Left lobe of liver (tissue), 2 donors: ENCODE data around the gene MGAT3. TPM values are rescaled to one million over a fixed set of nuclear protein-coding genes. Genes with fewer than 3 reads are reported as not detected.
"Not testable (repeated sequence)": the region's sequence is repeated elsewhere in the genome, so short reads cannot be mapped to it uniquely, and the experiment has no call there.

Experiments
- ATAC-seq: fragments of 200-7000 bp; cut with Tn5 transposase; one replicate; pipeline ENCODE4 v1.9.1; 2020; ENCODE audit warnings: mild to moderate bottlenecking, moderate library complexity
- DNase-seq: peaks from one replicate; pipeline ENCODE4 v3.0.0-alpha.2; 2020; ENCODE audit warnings: low spot score
- total RNA-seq: library from RNA; stranded (reverse); gene quantifications from one replicate; pipeline ENCODE4 v1.2.1, GENCODE V29; 2021
- donor health status: DM: no; HTN: no; CAD: no; lungs with moderate emphysema.
- donor health status: DM: no; HTN: yes; CAD: no.

Gene MGAT3
- total RNA-seq, 1 donor from 2014 or later = 0.13 TPM

DNA sequence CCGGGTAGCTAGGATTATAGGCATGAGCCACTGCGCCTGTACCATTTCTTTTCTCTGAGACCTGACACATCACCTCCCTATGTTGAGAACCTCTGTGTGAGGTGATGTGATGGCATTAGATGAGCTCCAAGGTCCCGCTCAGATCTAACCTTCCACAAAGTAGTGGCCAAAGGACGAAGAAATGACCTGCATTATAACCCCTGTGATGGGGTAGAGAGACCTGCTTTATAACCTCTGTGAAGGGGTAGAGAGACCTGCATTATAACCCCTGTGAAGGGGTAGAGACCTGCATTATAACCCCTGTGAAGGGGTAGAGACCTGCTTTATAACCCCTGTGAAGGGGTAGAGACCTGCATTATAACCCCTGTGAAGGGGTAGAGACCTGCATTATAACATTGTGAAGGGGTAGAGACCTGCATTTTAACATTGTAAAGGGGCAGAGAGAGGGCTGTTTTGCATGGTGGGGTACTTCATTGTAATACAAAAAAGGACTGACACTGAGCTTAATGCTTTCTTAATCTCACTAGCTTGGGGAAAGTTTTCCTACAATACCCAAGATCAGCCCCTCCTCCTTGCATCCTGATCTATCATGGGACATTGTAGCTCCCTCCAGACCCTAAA lies 53.8 kb downstream of the MGAT3 start:
- ATAC-seq = no peak
- DNase-seq = no peak

DNA sequence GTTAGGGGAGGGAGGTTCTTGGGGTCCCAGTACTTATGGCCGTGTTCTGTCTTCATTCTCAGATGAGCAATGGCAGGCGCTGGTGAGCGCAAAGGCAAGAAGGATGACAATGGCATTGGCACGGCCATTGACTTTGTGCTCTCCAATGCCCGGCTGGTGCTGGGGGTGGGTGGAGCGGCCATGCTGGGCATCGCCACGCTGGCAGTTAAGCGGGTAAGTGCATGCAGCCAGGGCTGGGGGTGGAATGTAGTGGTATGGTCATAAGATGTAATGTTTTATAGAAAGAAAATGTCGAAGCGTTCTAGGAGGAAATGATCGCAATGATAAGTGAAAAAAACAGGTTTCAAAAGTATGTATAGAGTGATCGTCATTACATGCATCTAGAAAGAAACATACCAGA lies 54.4 kb downstream of the MGAT3 start:
- ATAC-seq (no peak), DNase-seq (no peak)

DNA sequence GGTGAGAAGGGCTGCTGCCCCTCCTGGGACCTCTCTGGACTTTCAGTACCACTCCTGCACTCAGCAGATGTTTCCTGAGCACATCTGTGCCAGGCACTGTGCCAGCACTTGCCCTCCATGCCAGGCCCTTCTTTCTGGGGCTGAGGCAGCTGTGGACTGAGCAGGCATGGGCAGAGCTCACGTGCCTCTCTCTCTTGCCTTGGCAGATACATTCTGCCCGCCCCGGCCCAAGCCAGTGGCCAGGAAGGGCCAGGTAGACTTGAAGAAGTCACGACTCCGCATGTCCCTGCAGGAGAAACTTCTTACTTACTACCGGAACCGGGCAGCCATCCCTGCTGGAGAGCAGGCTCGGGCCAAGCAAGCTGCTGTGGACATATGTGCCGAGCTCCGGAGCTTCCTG lies 55.2 kb downstream of the MGAT3 start:
- DNase-seq (no peak), ATAC-seq (no peak)

DNA sequence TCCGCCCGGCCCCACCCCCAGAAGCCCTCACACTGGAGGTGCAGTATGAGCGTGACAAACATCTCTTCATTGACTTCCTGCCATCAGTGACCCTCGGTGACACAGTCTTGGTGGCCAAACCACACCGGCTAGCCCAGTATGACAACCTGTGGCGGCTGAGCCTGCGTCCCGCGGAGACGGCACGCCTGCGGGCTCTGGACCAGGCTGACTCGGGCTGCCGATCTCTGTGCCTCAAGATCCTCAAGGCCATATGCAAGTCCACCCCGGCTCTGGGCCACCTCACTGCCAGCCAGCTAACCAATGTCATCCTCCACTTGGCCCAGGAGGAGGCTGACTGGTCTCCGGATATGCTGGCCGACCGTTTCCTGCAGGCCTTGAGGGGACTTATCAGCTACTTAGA lies 57.0 kb downstream of the MGAT3 start:
- ATAC-seq = peak; percentile 28
- DNase-seq = no peak

DNA sequence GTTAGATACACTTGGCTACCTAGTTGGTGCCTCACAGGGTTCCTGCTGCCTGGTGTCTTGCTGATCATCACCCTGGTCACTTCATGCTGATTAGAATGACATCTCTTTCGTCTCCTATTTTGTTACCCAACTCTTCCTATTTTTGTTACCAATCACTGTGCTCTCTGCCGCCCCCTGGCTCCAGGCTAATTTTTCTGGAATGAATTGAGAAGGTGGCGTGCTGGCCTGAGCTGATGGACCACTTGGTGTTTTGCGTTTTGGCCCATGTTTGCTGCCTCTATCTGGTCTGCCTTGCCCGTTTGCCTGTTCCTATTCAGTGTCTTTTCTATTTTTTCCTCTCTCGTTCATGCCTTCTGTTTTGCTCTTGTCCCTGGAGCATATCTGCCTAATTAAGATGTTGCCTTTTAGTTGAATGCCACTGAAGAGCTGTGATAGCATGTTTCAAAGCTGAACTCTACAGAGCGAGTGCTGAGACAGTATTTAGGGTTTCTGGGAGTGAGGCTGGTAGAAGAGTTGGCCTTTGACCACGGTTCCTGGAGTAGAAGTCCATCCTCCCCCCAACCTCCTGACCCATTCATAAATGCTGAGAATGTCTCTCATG lies 57.7 kb downstream of the MGAT3 start:
- ATAC-seq = peak; percentile 69

DNA sequence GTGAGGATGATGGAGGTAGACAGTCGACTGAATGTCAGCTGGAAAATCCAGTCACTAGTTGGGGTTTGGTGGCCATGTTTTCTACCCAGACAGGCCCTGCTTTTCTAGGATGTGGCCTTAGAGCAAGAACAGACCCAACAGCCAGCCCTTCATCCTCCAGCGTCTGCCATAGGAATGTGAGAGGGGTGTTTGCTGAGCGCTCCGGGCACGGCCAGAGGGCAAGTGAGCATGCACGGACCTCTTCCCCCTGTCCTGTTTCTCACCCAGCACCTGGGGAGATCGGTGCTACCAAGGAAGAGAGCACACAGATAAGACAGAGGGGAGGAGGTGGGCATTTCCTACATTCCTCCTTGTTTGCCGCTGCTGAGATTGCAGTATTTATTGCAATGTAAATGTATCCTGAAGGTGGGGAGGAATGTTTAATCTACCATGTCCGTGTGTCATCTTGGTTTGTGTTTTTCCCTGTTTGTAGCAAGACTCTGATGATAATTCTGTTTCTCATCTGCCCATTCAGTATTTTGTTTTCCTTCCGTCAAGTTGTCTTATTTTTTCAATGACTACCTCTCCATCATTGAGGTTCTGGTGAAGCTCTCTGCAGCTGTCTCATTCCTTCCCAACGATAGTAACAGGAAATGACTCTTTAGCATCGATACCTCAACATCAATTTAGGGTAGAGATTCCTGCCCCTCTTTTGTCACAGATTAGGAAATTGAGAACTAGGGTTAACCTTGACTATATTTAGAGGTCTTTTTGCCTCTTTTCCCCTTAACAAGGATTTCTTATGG lies 58.6 kb downstream of the MGAT3 start:
- DNase-seq (no peak), ATAC-seq (no peak)

More for the DNA sequence above, 57.7 kb downstream of the MGAT3 start:
- DNase-seq = no peak

DNA sequence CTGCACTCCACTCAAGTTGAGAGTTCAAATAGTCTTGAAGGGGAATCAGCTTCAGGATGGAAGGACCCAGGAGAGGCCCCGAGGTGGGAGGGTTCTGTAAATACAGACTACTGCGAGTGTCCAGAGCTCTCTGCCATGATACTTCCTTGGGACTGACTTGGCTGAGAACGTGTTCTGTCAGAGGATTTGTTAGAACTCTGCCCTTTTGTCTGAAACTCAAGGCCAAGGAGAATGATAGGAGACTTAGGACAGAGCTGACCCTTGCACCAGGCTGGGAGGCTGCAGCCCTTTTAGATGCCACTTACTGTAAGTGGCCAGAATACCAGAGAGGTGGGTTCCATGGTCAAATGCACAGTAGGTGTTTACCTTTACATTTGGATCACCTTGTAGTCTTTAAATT lies 60.7 kb downstream of the MGAT3 start:
- ATAC-seq = no peak
- no peak for DNase-seq

DNA sequence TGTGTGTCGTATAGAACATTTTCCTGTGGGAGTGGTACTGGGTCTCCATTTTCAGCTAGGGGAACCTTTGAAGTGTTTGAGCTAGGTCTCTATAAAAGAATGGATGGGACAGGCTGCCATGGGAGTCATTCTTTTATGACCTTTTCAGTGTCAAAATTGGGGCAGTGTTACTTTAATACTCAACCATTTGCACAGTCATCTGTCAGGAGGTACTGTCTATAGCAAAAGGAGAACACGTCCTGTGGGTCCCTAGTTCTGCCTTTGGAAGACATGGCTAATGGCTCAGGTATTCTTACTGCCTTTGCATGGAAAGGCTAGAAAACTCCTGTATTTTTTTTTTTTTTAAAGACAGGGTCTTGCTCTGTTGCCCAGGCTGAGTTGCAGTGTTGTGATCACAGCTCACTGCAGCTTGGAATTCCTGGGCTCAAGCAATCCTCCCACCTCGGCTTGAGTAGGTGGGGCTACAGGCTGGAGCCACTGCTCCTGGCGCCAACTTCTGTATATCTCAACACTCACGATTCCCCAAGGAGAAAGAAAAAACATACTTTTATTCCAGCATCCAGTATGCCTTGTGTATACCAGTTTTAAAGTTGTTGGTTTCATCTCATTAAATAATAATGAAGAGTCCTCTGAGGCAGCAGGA lies 61.5 kb downstream of the MGAT3 start:
- DNase-seq (no peak), ATAC-seq (no peak)

DNA sequence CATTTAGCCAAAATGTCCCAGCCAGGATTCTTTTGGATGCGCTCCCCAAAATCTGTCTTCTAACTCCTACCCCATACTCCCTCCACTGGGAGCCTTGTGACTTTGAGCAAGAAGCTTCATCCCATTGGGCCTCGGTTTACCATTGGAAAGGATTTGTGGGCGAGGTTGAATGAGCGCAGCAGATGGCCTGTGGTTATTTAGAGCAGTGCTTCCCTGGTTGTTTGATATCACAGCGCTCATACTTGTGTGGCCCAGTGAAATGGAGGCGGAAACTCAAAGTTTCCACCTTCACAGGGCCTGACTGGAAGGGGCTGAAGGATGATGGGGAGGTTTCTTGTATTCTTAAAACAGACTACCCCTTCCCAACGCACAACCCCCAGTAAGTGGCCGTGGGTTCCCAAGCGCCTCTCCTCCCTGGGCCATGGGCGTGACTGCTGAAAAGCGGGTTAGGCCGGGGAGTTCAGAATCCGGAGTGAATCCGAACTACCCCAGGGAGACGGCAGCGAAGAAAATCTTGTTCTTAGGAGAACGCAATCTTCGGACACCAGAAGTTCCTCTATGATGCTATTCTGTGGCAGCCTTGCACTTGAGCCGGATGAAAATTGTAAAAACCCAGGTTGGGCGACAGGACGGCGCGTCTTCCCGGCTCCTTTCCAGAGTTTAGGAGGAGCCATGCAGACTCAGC lies 62.3 kb downstream of the MGAT3 start:
- no peak for DNase-seq

DNA sequence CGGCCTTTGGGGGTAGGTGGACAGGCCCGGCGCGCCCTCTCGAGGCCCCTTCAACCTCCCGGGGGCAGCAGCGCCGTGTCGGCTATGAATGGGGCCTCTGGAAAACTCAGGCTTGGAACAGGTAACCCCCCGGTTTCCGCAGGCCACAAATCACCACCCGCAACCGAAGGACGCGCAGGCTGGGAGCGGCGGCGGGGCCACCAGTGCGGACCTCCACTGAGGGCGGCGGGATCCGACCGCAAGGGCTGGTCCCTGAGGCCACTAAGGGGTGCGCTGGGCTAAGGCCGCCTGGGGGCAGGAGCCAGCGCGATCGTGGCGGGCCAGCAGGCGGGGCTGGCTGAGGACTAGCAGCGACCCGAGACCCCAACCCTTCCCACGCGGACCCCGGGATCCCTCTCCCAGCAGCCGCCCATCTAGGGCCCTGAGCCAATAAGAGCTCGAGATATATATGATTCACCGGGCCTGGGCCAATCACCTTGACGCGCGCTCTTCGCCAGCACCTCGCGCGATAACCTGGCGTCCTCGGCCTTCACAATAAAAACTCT lies 62.9 kb downstream of the MGAT3 start:
- peak; percentile 97 for DNase-seq
- peak; percentile 84 for ATAC-seq

More for the DNA sequence above, 62.3 kb downstream of the MGAT3 start:
- ATAC-seq = peak; percentile 2

DNA sequence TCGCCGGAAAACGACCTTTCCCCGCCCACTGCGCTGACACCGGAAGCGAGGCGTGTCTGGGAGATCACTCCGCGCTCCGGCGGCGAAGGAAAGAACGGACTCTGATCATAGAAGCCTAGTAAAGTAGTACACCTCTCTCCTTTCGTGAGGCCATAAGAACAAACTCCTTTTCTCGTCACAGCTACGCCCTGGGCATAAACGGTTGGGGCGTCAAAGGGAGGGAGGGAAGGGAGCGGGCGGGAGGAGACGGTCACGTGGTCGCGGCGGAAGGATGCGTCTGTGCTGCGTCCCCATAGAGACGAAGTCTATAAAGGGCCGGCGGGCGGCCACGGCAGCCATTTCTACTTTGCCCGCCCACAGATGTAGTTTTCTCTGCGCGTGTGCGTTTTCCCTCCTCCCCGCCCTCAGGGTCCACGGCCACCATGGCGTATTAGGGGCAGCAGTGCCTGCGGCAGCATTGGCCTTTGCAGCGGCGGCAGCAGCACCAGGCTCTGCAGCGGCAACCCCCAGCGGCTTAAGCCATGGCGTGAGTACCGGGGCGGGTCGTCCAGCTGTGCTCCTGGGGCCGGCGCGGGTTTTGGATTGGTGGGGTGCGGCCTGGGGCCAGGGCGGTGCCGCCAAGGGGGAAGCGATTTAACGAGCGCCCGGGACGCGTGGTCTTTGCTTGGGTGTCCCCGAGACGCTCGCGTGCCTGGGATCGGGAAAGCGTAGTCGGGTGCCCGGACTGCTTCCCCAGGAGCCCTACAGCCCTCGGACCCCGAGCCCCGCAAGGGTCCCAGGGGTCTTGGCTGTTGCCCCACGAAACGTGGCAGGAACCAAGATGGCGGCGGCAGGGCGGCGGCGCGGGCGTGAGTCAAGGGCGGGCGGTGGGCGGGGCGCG lies 63.7 kb downstream of the MGAT3 start, which contains the start of gene ATF4:
Gene ATF4, plus strand, starts transcription at position 337 of the 880 bp plus-strand sequence. CDS start 884 bp downstream, outside the sequence.
- DNase-seq (peak; percentile 92), ATAC-seq (peak; percentile 73)

DNA sequence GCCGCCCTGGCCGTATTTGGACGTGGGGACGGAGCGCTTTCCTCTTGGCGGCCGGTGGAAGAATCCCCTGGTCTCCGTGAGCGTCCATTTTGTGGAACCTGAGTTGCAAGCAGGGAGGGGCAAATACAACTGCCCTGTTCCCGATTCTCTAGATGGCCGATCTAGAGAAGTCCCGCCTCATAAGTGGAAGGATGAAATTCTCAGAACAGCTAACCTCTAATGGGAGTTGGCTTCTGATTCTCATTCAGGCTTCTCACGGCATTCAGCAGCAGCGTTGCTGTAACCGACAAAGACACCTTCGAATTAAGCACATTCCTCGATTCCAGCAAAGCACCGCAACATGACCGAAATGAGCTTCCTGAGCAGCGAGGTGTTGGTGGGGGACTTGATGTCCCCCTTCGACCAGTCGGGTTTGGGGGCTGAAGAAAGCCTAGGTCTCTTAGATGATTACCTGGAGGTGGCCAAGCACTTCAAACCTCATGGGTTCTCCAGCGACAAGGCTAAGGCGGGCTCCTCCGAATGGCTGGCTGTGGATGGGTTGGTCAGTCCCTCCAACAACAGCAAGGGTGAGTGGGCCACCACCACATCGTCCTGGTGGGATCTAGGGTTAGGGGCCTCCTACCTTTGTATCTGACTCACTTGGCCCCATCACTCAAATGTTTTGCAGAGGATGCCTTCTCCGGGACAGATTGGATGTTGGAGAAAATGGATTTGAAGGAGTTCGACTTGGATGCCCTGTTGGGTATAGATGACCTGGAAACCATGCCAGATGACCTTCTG lies 64.5 kb downstream of the MGAT3 start:
- ATAC-seq, DNase-seq: not testable (repeated sequence)

DNA sequence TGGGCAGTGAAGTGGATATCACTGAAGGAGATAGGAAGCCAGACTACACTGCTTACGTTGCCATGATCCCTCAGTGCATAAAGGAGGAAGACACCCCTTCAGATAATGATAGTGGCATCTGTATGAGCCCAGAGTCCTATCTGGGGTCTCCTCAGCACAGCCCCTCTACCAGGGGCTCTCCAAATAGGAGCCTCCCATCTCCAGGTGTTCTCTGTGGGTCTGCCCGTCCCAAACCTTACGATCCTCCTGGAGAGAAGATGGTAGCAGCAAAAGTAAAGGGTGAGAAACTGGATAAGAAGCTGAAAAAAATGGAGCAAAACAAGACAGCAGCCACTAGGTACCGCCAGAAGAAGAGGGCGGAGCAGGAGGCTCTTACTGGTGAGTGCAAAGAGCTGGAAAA lies 65.3 kb downstream of the MGAT3 start:
- ATAC-seq, DNase-seq: not testable (repeated sequence)

DNA sequence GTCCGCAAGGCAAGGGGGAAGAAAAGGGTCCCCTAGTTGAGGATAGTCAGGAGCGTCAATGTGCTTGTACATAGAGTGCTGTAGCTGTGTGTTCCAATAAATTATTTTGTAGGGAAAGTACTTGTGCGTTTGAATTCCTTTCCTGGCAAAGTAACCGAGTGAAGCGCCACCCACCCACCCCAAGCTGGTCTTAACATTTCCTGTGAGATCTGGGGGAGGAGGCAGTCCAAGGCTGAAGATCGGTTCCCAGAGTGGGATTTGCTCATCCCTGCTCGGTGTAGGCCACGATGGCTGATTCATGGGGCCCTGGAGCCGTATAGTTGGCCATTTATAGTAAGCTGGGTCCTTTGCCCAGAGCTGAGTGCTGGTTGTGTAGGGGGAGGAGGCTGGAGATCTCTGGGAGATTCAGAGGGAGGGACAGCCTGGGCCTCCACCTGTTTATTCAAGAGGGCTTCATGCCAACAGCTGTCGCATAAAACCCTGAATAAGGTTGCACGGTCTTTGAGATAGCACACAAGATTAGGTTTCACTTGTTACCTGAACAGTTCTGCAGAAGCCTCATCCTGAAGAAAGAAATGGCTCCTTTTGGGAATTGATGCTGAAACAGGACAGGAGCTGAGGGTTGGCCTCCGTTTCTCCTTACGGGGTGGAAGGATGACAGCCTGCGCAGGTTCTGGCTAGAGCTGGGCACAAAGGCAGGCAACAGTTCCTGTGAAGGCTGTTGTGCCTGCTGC lies 65.9 kb downstream of the MGAT3 start:
- no peak for DNase-seq
- ATAC-seq = no peak

DNA sequence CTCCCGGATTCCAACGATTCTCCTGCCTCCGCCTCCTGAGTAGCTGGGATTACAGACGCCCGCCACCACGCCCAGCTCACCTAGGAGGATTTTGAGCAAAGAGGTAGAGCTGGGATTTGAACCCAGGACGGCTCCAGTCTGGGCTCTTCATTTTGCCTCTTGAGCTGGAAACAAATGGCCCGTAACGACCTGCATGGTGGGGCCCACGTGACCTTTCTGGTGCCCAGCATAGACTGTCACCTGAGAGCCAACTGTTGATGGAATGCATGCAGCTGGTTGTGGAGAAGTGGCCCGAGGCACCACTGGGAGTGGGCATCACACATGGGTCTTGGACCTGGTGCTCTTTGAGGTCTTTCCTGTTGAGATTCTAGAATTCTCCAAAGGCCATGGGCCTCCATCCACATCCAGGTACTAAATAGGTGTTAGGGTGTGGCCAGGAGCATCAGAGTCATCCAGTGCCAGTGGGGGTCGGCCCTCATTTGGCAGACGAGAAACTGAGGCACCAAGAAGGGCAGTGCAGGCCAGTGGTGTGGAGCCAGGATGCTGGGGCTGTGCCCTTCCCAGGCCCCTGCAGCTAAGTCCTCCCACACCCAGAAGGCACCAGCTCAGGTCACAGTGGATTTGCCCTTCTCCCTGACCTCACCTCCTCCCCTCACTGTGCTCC lies 67.4 kb downstream of the MGAT3 start:
- DNase-seq = no peak
- ATAC-seq = no peak

DNA sequence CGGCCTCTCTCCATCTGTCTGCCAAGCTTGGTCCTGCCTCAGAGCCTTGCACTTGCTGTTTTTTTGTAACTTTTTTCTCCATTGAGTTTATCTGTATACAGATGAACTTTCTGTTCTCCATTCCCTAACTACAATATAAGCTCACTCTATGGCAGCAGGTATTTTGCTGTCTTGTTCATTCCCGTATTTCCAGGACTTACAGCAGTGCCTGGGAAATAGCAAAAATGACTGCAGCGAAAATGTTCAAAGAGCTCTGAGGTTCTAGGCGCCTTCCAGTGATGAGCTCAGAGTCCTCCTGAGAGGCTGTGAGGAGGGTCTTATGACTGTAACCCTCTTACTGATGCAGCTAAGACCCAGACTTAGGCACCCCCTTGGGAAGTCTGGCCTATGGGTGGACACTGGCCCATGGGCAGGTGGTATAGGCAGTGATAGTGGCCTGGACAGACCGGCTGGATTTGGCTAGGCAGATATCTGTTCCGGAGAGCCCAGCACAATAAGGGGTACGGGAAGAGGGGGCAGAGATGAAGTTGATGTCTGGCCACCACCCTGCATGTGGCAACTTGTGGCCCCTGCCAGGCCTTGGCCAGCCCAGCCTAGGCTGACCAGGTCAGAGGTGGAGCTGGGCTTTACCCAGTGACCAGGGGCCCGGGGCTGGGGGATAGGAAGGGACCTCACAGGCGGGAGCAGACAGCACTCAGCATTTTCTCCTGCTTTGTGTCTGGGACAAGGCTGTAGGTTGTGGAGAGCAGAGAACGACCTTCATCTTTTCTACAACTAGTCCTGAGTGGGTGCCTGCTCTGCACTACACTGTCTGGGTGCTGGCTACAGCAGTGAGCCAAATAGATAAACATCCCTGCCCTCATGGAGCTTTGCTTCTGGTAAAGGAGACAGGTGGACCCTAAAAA lies 68.2 kb downstream of the MGAT3 start:
- no peak for DNase-seq
- no peak for ATAC-seq

DNA sequence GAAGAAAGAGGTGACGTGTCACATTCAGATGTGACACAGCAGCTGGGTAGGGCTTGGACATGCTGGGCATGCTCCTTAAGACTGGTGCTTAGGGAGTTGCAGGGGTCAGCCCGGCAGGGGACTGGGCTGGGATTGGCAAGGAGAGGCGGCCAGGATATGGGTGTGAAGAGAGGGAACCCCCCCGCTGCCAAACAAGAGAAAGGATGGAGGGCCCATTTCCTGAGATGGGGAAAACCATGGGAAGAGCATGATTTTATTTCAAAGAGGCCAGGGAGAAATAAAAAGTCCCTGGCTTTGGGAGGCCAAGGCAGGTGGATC lies 68.8 kb downstream of the MGAT3 start:
- DNase-seq = no peak
- ATAC-seq = no peak
